ENCODE measurements around the gene INSYN2B.

- TF ChIP-seq SUZ12 (IDR thresholded peaks at IDR 0.05; ENCODE audit: extremely low read depth, insufficient read depth, insufficient read length) (no peak), YY1 (IDR thresholded peaks at IDR 0.05; ENCODE audit: insufficient read depth, insufficient read length) (no peak)
Measured at GRCh38 chr5:169999621-170000020, 19.3 kb upstream of the INSYN2B start.

All from NT2/D1 (cell line).